H1 (cell line): Measurements from ENCODE around the gene SH3PXD2B. TPM values are rescaled to one million over a fixed set of nuclear protein-coding genes. Genes with fewer than 3 reads are reported as not detected.

ENCODE experiments used
- ASH2L ChIP-seq: fragments of 200-600, 300-600 bp; sonication (generic); IDR thresholded peaks from one replicate; pipeline ENCODE4 v1.7.1; 2017; ENCODE audit warnings: low read length
- ATF3 ChIP-seq: IDR thresholded peaks from 2 replicates; pipeline ENCODE4 v1.6.1; 2011; ENCODE audit warnings: low read depth, mild to moderate bottlenecking, low read length; ENCODE audit not compliant: insufficient read depth
- CHD7 ChIP-seq: fragments of 300-600 bp; sonication (generic); IDR thresholded peaks from 2 replicates; pipeline ENCODE4 v1.7.1; 2012; ENCODE audit warnings: low read length, moderate library complexity, mild to moderate bottlenecking, inconsistent platforms; ENCODE audit not compliant: insufficient replicate concordance
- EZH2 ChIP-seq: fragments of 200-600 bp; sonication (generic); IDR thresholded peaks from 2 replicates; pipeline ENCODE4 v1.7.1; 2012; ENCODE audit warnings: low read depth, mild to moderate bottlenecking, moderate library complexity, low read length, inconsistent platforms; ENCODE audit not compliant: severe bottlenecking
- FOSL1 ChIP-seq: IDR thresholded peaks from 2 replicates; pipeline ENCODE4 v1.6.1; 2011; ENCODE audit warnings: mild to moderate bottlenecking, low read depth, low read length, moderate library complexity; ENCODE audit not compliant: insufficient read depth
- HDAC2 ChIP-seq, 2 experiments: fragments of 300-600 bp in 1 of 2; sonication (generic) in 1 of 2; IDR thresholded peaks; 2 replicates each; pipeline ENCODE4 v1.6.1; 2011 to 2012; ENCODE audit warnings: low read depth in 2 of 2, low read length in 2 of 2, mild to moderate bottlenecking in 2 of 2, moderate library complexity in 2 of 2, borderline replicate concordance in 1 of 2, inconsistent platforms in 1 of 2
- NRF1 ChIP-seq: IDR thresholded peaks from 2 replicates; pipeline ENCODE4 v1.6.1; 2011; ENCODE audit warnings: mild to moderate bottlenecking, low read depth, low read length, improper control_type of control experiment
- TEAD4 ChIP-seq: IDR thresholded peaks from 2 replicates; pipeline ENCODE4 v1.6.1; 2012; ENCODE audit warnings: low read depth, low read length, inconsistent platforms, mixed read lengths
- polyA plus RNA-seq, 7 experiments: library from polyadenylated mRNA; depleted of rRNA in 3 of 7; stranded (reverse) in 5 of 7; unstranded in 2 of 7; fragments of >200 nt in 5 of 7; fragments of 200-250 nt in 2 of 7; gene quantifications; 1 replicate in 5 of 7; 2 replicates in 1 of 7; 4 replicates in 1 of 7; pipeline versions ENCODE4 v1.2.1 to v1.2.3, GENCODE V29; 2011 to 2013; ENCODE audit warnings: missing spikeins in 2 of 7, mixed read lengths in 2 of 7
- total RNA-seq: library from RNA; stranded (reverse); fragmentation: NEBNext Ultra II Directional; extraction: Animal tissue kit (Norgen Biotek cat#: 25700); gene quantifications from 2 replicates; pipeline ENCODE4 v1.2.1, GENCODE V29; 2021

Gene SH3PXD2B
- total and polyA plus RNA-seq, 2 of the 8 experiments (the other 6 are each of a cell fraction or from before 2014, with no cell fraction given): 32.9 to 72.9 TPM

GRCh38 chr5:172285226-172286143 lies 168.8 kb downstream of the SH3PXD2B start (continued):
- TF ChIP-seq CHD7 (no peak), TEAD4 (no peak), EZH2 (no peak), ASH2L (no peak), HDAC2 (IDR thresholded peaks at IDR 0.05; ENCODE audit: borderline replicate concordance in 1 of 2, low read depth in 2 of 2, low read length in 2 of 2) (no peak), FOSL1 (no peak), ATF3 (no peak), NRF1 (no peak)
